H9 (cell line): ENCODE data around the gene NFIL3. TPM values are rescaled to one million over a fixed set of nuclear protein-coding genes. Genes with fewer than 3 reads are reported as not detected.

Experiments used
- DNase-seq: peaks from one replicate; pipeline ENCODE4 v3.0.0-alpha.2; 2017
- H2AFZ ChIP-seq: one replicate; pipeline ENCODE4 v1.6.1; 2013; ENCODE audit warnings: mild to moderate bottlenecking, low read length, control low read depth, moderate library complexity
- H2AK5ac ChIP-seq: 2 replicates; pipeline ENCODE4 v1.6.1; 2013; ENCODE audit warnings: low read length, control low read depth, mixed read lengths; ENCODE audit not compliant: insufficient read length
- H2BK120ac ChIP-seq: one replicate; pipeline ENCODE4 v1.6.1; 2013; ENCODE audit warnings: low read depth, mild to moderate bottlenecking, low read length, control low read depth, inconsistent platforms; ENCODE audit not compliant: poor library complexity, severe bottlenecking
- H2BK12ac ChIP-seq: 2 replicates; pipeline ENCODE4 v1.6.1; 2013; ENCODE audit warnings: low read length, control low read depth, mixed read lengths, low read depth; ENCODE audit not compliant: insufficient read length
- H2BK15ac ChIP-seq: 2 replicates; pipeline ENCODE4 v1.6.1; 2013; ENCODE audit warnings: low read depth, low read length, control low read depth
- H2BK20ac ChIP-seq: one replicate; pipeline ENCODE4 v1.6.1; 2013; ENCODE audit warnings: low read depth, mild to moderate bottlenecking, low read length, control low read depth, inconsistent platforms; ENCODE audit not compliant: poor library complexity, severe bottlenecking
- H2BK5ac ChIP-seq: 2 replicates; pipeline ENCODE4 v1.6.1; 2013; ENCODE audit warnings: low read length, control low read depth, mixed read lengths; ENCODE audit not compliant: insufficient read length
- H3K14ac ChIP-seq: 2 replicates; pipeline ENCODE4 v1.6.1; 2013; ENCODE audit warnings: low read length, control low read depth; ENCODE audit not compliant: insufficient read depth
- H3K18ac ChIP-seq: 2 replicates; pipeline ENCODE4 v1.6.1; 2013; ENCODE audit warnings: low read depth, mild to moderate bottlenecking, mixed read lengths, low read length, control low read depth; ENCODE audit not compliant: insufficient read length
- H3K23ac ChIP-seq: 2 replicates; pipeline ENCODE4 v1.6.1; 2013; ENCODE audit warnings: low read length, control low read depth, mixed read lengths, low read depth; ENCODE audit not compliant: insufficient read length
- H3K23me2 ChIP-seq: 2 replicates; pipeline ENCODE4 v1.6.1; 2013; ENCODE audit warnings: low read depth, mild to moderate bottlenecking, mixed read lengths, low read length, control low read depth; ENCODE audit not compliant: insufficient read length, poor library complexity, severe bottlenecking
- H3K27ac ChIP-seq: 2 replicates; pipeline ENCODE4 v1.5.1; 2013; ENCODE audit warnings: low read length, control low read depth, mixed read lengths, low read depth; ENCODE audit not compliant: insufficient read length
- H3K27me3 ChIP-seq: 2 replicates; pipeline ENCODE4 v1.6.1; 2013; ENCODE audit warnings: low read length, control low read depth, inconsistent platforms; ENCODE audit not compliant: insufficient read depth
- H3K4ac ChIP-seq: 2 replicates; pipeline ENCODE4 v1.6.1; 2013; ENCODE audit warnings: low read depth, mild to moderate bottlenecking, control low read depth, inconsistent platforms, low read length, moderate library complexity
- H3K4me1 ChIP-seq: 2 replicates; pipeline ENCODE4 v1.6.1; 2013; ENCODE audit warnings: low read length, control low read depth, inconsistent platforms; ENCODE audit not compliant: insufficient read depth
- H3K4me2 ChIP-seq: 2 replicates; pipeline ENCODE4 v1.6.1; 2013; ENCODE audit warnings: low read length, control low read depth, mixed read lengths; ENCODE audit not compliant: insufficient read length, insufficient read depth
- H3K56ac ChIP-seq: 2 replicates; pipeline ENCODE4 v1.6.1; 2013; ENCODE audit warnings: low read depth, mild to moderate bottlenecking, mixed read lengths, low read length, control low read depth; ENCODE audit not compliant: insufficient read length
- H3K79me1 ChIP-seq: 2 replicates; pipeline ENCODE4 v1.6.1; 2013; ENCODE audit warnings: low read depth, mild to moderate bottlenecking, moderate library complexity, low read length, control low read depth, inconsistent platforms; ENCODE audit not compliant: insufficient read depth, poor library complexity, severe bottlenecking
- H3K79me2 ChIP-seq: 2 replicates; pipeline ENCODE4 v1.6.1; 2013; ENCODE audit warnings: low read length, control low read depth, inconsistent platforms; ENCODE audit not compliant: insufficient read depth
- H3K9ac ChIP-seq: 2 replicates; pipeline ENCODE4 v1.6.1; 2013; ENCODE audit warnings: low read length, control low read depth, mixed read lengths; ENCODE audit not compliant: insufficient read length; ENCODE audit errors: extremely low read depth
- H3K9me3 ChIP-seq: one replicate; pipeline ENCODE4 v1.6.1; 2013; ENCODE audit warnings: low read depth, low read length, inconsistent platforms; ENCODE audit not compliant: control insufficient read depth
- H3T11ph ChIP-seq: one replicate; pipeline ENCODE4 v1.6.1; 2013; ENCODE audit warnings: mild to moderate bottlenecking, low read length, control low read depth, inconsistent platforms
- H4K20me1 ChIP-seq: one replicate; pipeline ENCODE4 v1.6.1; 2013; ENCODE audit not compliant: control insufficient read depth, insufficient read length, insufficient read depth
- H4K5ac ChIP-seq: 2 replicates; pipeline ENCODE4 v1.6.1; 2013; ENCODE audit warnings: low read depth, mild to moderate bottlenecking, mixed read lengths, low read length, control low read depth; ENCODE audit not compliant: insufficient read length
- H4K8ac ChIP-seq: replicated peaks from 2 replicates; pipeline ENCODE4 v1.6.1; 2013; ENCODE audit warnings: low read length, control low read depth, mixed read lengths, low read depth; ENCODE audit not compliant: insufficient read length
- H4K91ac ChIP-seq: 2 replicates; pipeline ENCODE4 v1.6.1; 2013; ENCODE audit warnings: low read depth, mild to moderate bottlenecking, moderate library complexity, mixed read lengths, low read length, control low read depth; ENCODE audit not compliant: insufficient read length
- H3K27ac Mint-ChIP-seq, 3 experiments: 2 replicates in 2 of 3; 3 replicates in 1 of 3; pipeline ENCODE4 v1.8.0; 2020 to 2021; ENCODE audit warnings: mixed read lengths in 3 of 3, mild to moderate bottlenecking in 1 of 3, moderate library complexity in 1 of 3
- H3K27me3 Mint-ChIP-seq: 2 replicates; pipeline ENCODE4 v1.8.0; 2021; ENCODE audit warnings: low read depth, mild to moderate bottlenecking, moderate library complexity, mixed read lengths
- H3K36me3 Mint-ChIP-seq, 3 experiments: 2 replicates in 2 of 3; 3 replicates in 1 of 3; pipeline ENCODE4 v1.8.0; 2020 to 2021; ENCODE audit warnings: low read depth in 3 of 3, mixed read lengths in 3 of 3; ENCODE audit not compliant: insufficient read depth in 1 of 3
- H3K4me1 Mint-ChIP-seq, 2 experiments: 2 replicates each; pipeline ENCODE4 v1.8.0; 2020; ENCODE audit warnings: mixed read lengths in 2 of 2
- H3K4me3 Mint-ChIP-seq, 2 experiments: 2 replicates in 1 of 2; 3 replicates in 1 of 2; pipeline ENCODE4 v1.8.0; 2020 to 2021; ENCODE audit warnings: mild to moderate bottlenecking in 2 of 2, mixed read lengths in 2 of 2, moderate library complexity in 1 of 2
- H3K9me3 Mint-ChIP-seq, 2 experiments: 2 replicates in 1 of 2; 3 replicates in 1 of 2; pipeline ENCODE4 v1.8.0; 2020; ENCODE audit warnings: mild to moderate bottlenecking in 2 of 2, mixed read lengths in 2 of 2, moderate library complexity in 1 of 2
- CTCF ChIP-seq: fragments of 200-600 bp; sonication (generic); conservative IDR thresholded peaks from 3 replicates; pipeline ENCODE4 v1.8.0; 2021; ENCODE audit warnings: antibody characterized with exemption, mild to moderate bottlenecking
- WGBS: extraction: QIAGEN DNeasy Blood & Tissue Kit; methylation state at CpG from one replicate; pipeline ENCODE4 v1.1.7; 2013; ENCODE audit warnings: missing lambda C conversion rate, low lambda C conversion rate, mixed read lengths; ENCODE audit not compliant: insufficient read length; ENCODE audit errors: extremely low coverage; 5-methylcytosine and 5-hydroxymethylcytosine counted together
- total RNA-seq: library from RNA; stranded (reverse); gene quantifications from 2 replicates; pipeline ENCODE4 v1.2.1, GENCODE V29; 2021

The NFIL3 gene
- total RNA-seq, 1 experiment from 2014 or later = 8.4 TPM

GRCh38 chr9:91391818-91392217 lies 31.8 kb downstream of the NFIL3 start:
- H2AK5ac ChIP-seq = no peak overlapping the region
- Mint-ChIP-seq H3K36me3 (no peaks in the 10 kb centered on the region; a peak in 1 of 7 replicates), H3K27me3 (no peaks in the 10 kb centered on the region), H3K9me3 (no peaks in the 10 kb centered on the region; a peak in 1 of 5 replicates), H3K27ac (no peak overlapping the region), H3K4me3 (no peak overlapping the region), H3K4me1 (no peaks in the 10 kb centered on the region)
- no peak overlapping the region for H2BK5ac ChIP-seq
- no peak overlapping the region for H3T11ph ChIP-seq
- no peak overlapping the region for H4K5ac ChIP-seq
- H3K4me2 ChIP-seq = no peak overlapping the region
- no peak overlapping the region for H3K4ac ChIP-seq
- no peak overlapping the region for H2BK15ac ChIP-seq
- H3K56ac ChIP-seq = no peak overlapping the region
- no peak overlapping the region for H2BK20ac ChIP-seq
- H2BK12ac ChIP-seq = no peak overlapping the region
- no peak overlapping the region for H4K91ac ChIP-seq
- H3K79me2 ChIP-seq = no peaks in the 10 kb centered on the region
- no peak overlapping the region for H3K18ac ChIP-seq
- no peaks in the 10 kb centered on the region for H3K4me1 ChIP-seq
- no peaks in the 10 kb centered on the region for H3K9me3 ChIP-seq
- no peak overlapping the region for H2BK120ac ChIP-seq
- no peak overlapping the region for H2AFZ ChIP-seq
- no peak overlapping the region for H3K27ac ChIP-seq
- H4K20me1 ChIP-seq = no peaks in the 10 kb centered on the region
- no peak for TF ChIP-seq CTCF
- no peaks in the 10 kb centered on the region for H3K27me3 ChIP-seq
- no peak overlapping the region for H3K14ac ChIP-seq
- DNase-seq = no peak
- H3K23me2 ChIP-seq = no peaks in the 10 kb centered on the region
- no peak overlapping the region for H4K8ac ChIP-seq
- no CpG with 5 or more reads among the region's 2 CpGs for WGBS
- no peak overlapping the region for H3K23ac ChIP-seq
- no peak overlapping the region for H3K9ac ChIP-seq
- no peaks in the 10 kb centered on the region for H3K79me1 ChIP-seq
